NOMO-1 treated with dmso at 0.1 percent for 144 hours (cell line): ENCODE data around the gene MMP21.
A peak's percentile ranks its signal among the peaks of the same experiment; 100 is the strongest.

Source experiments
- DNase-seq: peaks from one replicate; lab custom pipeline; 2025; ENCODE audit not compliant: unreplicated experiment; lab: John Stamatoyannopoulos, UW

MMP21 gene

GRCh38 chr10:125765835-125766234 is 9.8 kb downstream of the MMP21 start:
- DNase-seq = no peak

- DNase-seq = no peak
These were observed 12.7 kb downstream of the MMP21 start for GRCh38 chr10:125762692-125763648.

- DNase-seq = no peak
These were observed 13.7 kb downstream of the MMP21 start for GRCh38 chr10:125761961-125762360.

- no peak for DNase-seq
These were observed 17.9 kb downstream of the MMP21 start for GRCh38 chr10:125757742-125758141.

- DNase-seq = no peak
These were observed 18.7 kb downstream of the MMP21 start for GRCh38 chr10:125756853-125757487.

GRCh38 chr10:125756196-125756595 is 19.4 kb downstream of the MMP21 start:
- DNase-seq = no peak

- no peak for DNase-seq
These were observed 28.2 kb downstream of the MMP21 start for GRCh38 chr10:125747417-125747816.

- no peak for DNase-seq
These were observed 30.7 kb downstream of the MMP21 start for GRCh38 chr10:125744909-125745308.

- no peak for DNase-seq
These were observed 33.2 kb downstream of the MMP21 start for GRCh38 chr10:125742465-125742864.

GRCh38 chr10:125739994-125740679 is 35.5 kb downstream of the MMP21 start:
- no peak for DNase-seq

- DNase-seq = no peak
These were observed 37.4 kb downstream of the MMP21 start for GRCh38 chr10:125738206-125738605.

GRCh38 chr10:125734823-125735222 is 40.8 kb downstream of the MMP21 start:
- no peak for DNase-seq

GRCh38 chr10:125734148-125734547 is 41.5 kb downstream of the MMP21 start:
- DNase-seq = no peak

GRCh38 chr10:125727436-125727835 is 48.2 kb downstream of the MMP21 start:
- DNase-seq = no peak

- no peak for DNase-seq
These were observed 48.7 kb downstream of the MMP21 start for GRCh38 chr10:125726914-125727313.

GRCh38 chr10:125722811-125723210 is 52.8 kb downstream of the MMP21 start:
- DNase-seq = no peak

GRCh38 chr10:125721035-125721434 is 54.6 kb downstream of the MMP21 start:
- DNase-seq = no peak

- no peak for DNase-seq
These were observed 55.6 kb downstream of the MMP21 start for GRCh38 chr10:125720002-125720382.

- peak; percentile 96 for DNase-seq
These were observed 56.2 kb downstream of the MMP21 start, which contains the start of gene EDRF1 for GRCh38 chr10:125719173-125720001. Gene EDRF1, plus strand, starts transcription at chr10:125719709. Its CDS starts 99 bp downstream, at chr10:125719808.
